ENCODE results near the gene TMEM176A.
"Not testable (repeated sequence)": the region's sequence is repeated elsewhere in the genome, so short reads cannot be mapped to it uniquely, and the experiment has no call there.

The TMEM176A gene

GRCh38 chr7:150800581-150801241 is at the start of gene TMEM176A:
Gene TMEM176A (plus strand): TSS chr7:150800769. CDS start chr7:150801551, 782 bp downstream.
- DNase-seq (ENCODE audit: low read depth), result no peak

- no peak for DNase-seq (ENCODE audit: low read depth)
These were observed 48.9 kb upstream of the TMEM176A start for GRCh38 chr7:150751702-150752101.

GRCh38 chr7:150753239-150753638 is 47.3 kb upstream of the TMEM176A start:
- no peak for DNase-seq (ENCODE audit: low read depth)

- DNase-seq (ENCODE audit: low read depth), result no peak
These were observed 46.6 kb upstream of the TMEM176A start for GRCh38 chr7:150753826-150754603.

GRCh38 chr7:150754951-150755350 is 45.6 kb upstream of the TMEM176A start:
- no peak for DNase-seq (ENCODE audit: low read depth)

GRCh38 chr7:150755473-150756099 is 45.0 kb upstream of the TMEM176A start:
- peak; percentile 62 for DNase-seq (ENCODE audit: low read depth)

GRCh38 chr7:150756166-150756565 is 44.4 kb upstream of the TMEM176A start:
- no peak for DNase-seq (ENCODE audit: low read depth)

GRCh38 chr7:150756858-150757257 is 43.7 kb upstream of the TMEM176A start:
- no peak for DNase-seq (ENCODE audit: low read depth)

GRCh38 chr7:150759479-150759878 is 41.1 kb upstream of the TMEM176A start:
- no peak for DNase-seq (ENCODE audit: low read depth)

- no peak for DNase-seq (ENCODE audit: low read depth)
These were observed 34.2 kb upstream of the TMEM176A start for GRCh38 chr7:150766334-150766709.

- DNase-seq (ENCODE audit: low read depth), result no peak
These were observed 30.8 kb upstream of the TMEM176A start for GRCh38 chr7:150769768-150770167.

- not testable (repeated sequence) for DNase-seq (ENCODE audit: low read depth)
These were observed 26.4 kb upstream of the TMEM176A start for GRCh38 chr7:150774131-150774530.

- DNase-seq (ENCODE audit: low read depth), result no peak
These were observed 22.4 kb upstream of the TMEM176A start for GRCh38 chr7:150778014-150778737.

- DNase-seq (ENCODE audit: low read depth), result peak; percentile 59
These were observed 21.7 kb upstream of the TMEM176A start for GRCh38 chr7:150778738-150779301.

GRCh38 chr7:150780292-150780691 is 20.3 kb upstream of the TMEM176A start:
- DNase-seq (ENCODE audit: low read depth), result no peak

GRCh38 chr7:150781103-150781502 is 19.5 kb upstream of the TMEM176A start:
- no peak for DNase-seq (ENCODE audit: low read depth)

GRCh38 chr7:150781961-150782360 is 18.6 kb upstream of the TMEM176A start:
- DNase-seq (ENCODE audit: low read depth), result no peak

- DNase-seq (ENCODE audit: low read depth), result no peak
These were observed 16.3 kb upstream of the TMEM176A start for GRCh38 chr7:150784120-150784736.

GRCh38 chr7:150784954-150785353 is 15.6 kb upstream of the TMEM176A start:
- no peak for DNase-seq (ENCODE audit: low read depth)

- DNase-seq (ENCODE audit: low read depth), result no peak
These were observed 13.0 kb upstream of the TMEM176A start for GRCh38 chr7:150787321-150788281.

All from activated gamma-delta T cell treated with anti-CD3 and anti-CD28 coated beads, Interleukin-2, amount 50 U/mL, for 16 hours (primary cell).